Activated naive CD4-positive, alpha-beta T cell treated with anti-CD3 and anti-CD28 coated beads for 36 hours (primary cell): ENCODE measurements around the gene ZNF77. TPM values are rescaled to one million over a fixed set of nuclear protein-coding genes. Genes with fewer than 3 reads are reported as not detected.
"Not testable (repeated sequence)": the region's sequence is repeated elsewhere in the genome, so short reads cannot be mapped to it uniquely, and the experiment has no call there.

Source experiments
- CTCF ChIA-PET: fragments of 350-600 bp; sonication (Branson Sonifier 250); formaldehyde crosslinking; loops from one replicate; lab custom pipeline; 2021; ENCODE audit warnings: antibody characterized with exemption; lab: Charles Lee
- DNase-seq: peaks from one replicate; pipeline ENCODE4 v3.0.0-alpha.2; 2020
- H3K27ac Mint-ChIP-seq: one replicate; pipeline ENCODE4 v1.8.0; 2021; ENCODE audit warnings: mild to moderate bottlenecking, mixed read lengths
- H3K27me3 Mint-ChIP-seq: one replicate; pipeline ENCODE4 v1.8.0; 2021; ENCODE audit warnings: low read depth, mixed read lengths
- H3K36me3 Mint-ChIP-seq: one replicate; pipeline ENCODE4 v1.8.0; 2021; ENCODE audit warnings: low read depth, mixed read lengths
- H3K4me1 Mint-ChIP-seq: one replicate; pipeline ENCODE4 v1.8.0; 2021; ENCODE audit warnings: low read depth, mixed read lengths
- H3K4me3 Mint-ChIP-seq: one replicate; pipeline ENCODE4 v1.8.0; 2021; ENCODE audit warnings: mild to moderate bottlenecking, moderate library complexity, mixed read lengths
- H3K9me3 Mint-ChIP-seq: one replicate; pipeline ENCODE4 v1.8.0; 2021; ENCODE audit warnings: mixed read lengths
- intact Hi-C: fragments of 100-400 bp; cut with micrococcal nuclease; formaldehyde crosslinking; loops from one replicate; pipeline ENCODE4 v1.15.1; 2023
- total RNA-seq, 2 experiments: library from RNA; stranded (reverse); gene quantifications; one replicate each; pipeline ENCODE4 v1.2.3, GENCODE V29; 2021

ZNF77 gene
- total RNA-seq, 2 experiments from 2014 or later, result 3.7 to 3.9 TPM

- H3K4me1 Mint-ChIP-seq, result peaks cover 21% of the 10 kb centered on the region
- intact Hi-C loops, result loop anchor here (5.0 kb wide), 2 partner anchors 51 to 189 kb away; partner anchors contain the start of gene GNA11
- CTCF ChIA-PET, H3K4me3 Mint-ChIP-seq, H3K36me3 Mint-ChIP-seq, H3K9me3 Mint-ChIP-seq, H3K27me3 Mint-ChIP-seq, DNase-seq, H3K27ac Mint-ChIP-seq: not testable (repeated sequence)
Observed at GRCh38 chr19:2903326-2903725, 41.4 kb downstream of the ZNF77 start.

DNA sequence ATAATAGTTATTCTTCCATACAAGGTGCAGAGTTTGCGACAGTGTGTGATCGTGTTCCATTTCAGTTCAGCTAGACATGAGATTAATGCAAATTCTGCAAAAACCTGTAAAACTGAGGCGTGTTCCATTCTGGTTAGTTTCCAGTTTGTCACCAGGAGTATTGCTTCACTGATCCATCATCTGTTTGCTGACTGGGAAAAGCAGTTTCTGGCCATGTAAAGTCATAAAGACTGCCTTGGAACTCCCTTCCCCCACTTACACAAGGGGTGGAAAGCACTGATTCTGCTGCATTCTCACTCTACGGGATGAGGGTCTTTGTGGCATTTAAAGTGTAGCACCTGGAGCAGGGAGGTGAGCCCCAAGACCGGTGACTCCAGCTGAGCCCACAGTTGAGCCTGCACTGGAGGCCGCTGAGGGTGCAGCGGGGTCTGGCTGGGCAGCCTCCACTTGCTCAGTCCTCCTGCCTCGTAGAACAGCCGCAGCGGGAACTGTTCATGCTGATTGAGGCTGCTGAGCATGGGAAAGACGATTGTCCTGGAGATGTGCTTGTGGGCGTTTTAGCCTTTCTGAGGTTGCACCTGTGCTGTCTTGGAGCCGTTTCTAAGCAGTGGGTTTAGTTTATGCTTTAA, 42.1 kb downstream of the ZNF77 start:
- no peaks in the 10 kb centered on the region for H3K27me3 Mint-ChIP-seq
- no peak for DNase-seq
- H3K9me3 Mint-ChIP-seq, result peaks cover under 1% of the 10 kb centered on the region
- intact Hi-C loops, result loop anchor here (5.0 kb wide), 2 partner anchors 50 to 190 kb away; partner anchors contain the start of gene GNA11
- CTCF ChIA-PET, result interaction anchor here (1.1 kb wide), 1 partner anchor 83 kb away, joined by 3 read pairs; no protein-coding TSS in a partner anchor
- H3K27ac Mint-ChIP-seq, result no peak overlapping the region
- peaks cover 21% of the 10 kb centered on the region for H3K4me1 Mint-ChIP-seq
- peak overlapping the region; percentile 100 for H3K4me3 Mint-ChIP-seq
- H3K36me3 Mint-ChIP-seq, result peaks cover 2% of the 10 kb centered on the region

GRCh38 chr19:2900296-2901252, 44.2 kb downstream of the ZNF77 start, which contains the start of gene ZNF57:
Gene ZNF57, plus strand, starts transcription at chr19:2900928. Its CDS starts 118 bp downstream, at chr19:2901046.
- Mint-ChIP-seq H3K27ac (peak within 1 kb of the TSS; percentile 82), H3K9me3 (peaks cover 15% of the 10 kb centered on the region), H3K36me3 (peaks cover 2% of the 10 kb centered on the region), H3K4me3 (peak within 1 kb of the TSS; percentile 100), H3K27me3 (no peaks in the 10 kb centered on the region), H3K4me1 (peaks cover 15% of the 10 kb centered on the region)
- CTCF ChIA-PET, result interaction anchor here (0.6 to 1.3 kb wide), 2 partner anchors 14 to 55 kb away, joined by 3 to 4 read pairs; no protein-coding TSS in a partner anchor
- DNase-seq, result peak; percentile 99
- intact Hi-C loops, result loop anchor here (1.0 to 5.0 kb wide), 4 partner anchors 45 to 192 kb away; partner anchors contain the start of gene GNA11

DNA sequence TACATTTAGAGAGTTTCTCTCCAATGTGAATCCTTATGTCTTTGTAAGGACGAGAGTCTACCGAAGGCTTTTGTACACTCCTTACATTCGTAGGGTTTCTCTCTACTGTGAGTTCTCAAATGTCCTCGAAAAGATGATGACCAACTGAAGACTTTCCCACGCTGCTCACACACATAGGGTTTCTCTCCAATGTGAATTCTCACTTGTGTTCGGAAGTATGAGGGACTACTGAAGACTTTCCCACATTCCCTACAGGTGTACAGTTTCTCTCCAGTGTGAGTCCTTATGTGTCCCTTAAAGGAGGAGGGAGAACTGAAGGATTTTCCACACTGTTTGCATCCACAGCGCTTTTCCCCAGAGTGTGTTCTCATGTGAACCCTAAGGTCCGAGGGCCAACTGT, 48.1 kb downstream of the ZNF77 start:
- Mint-ChIP-seq H3K27me3 (no peaks in the 10 kb centered on the region), H3K4me3 (no peak overlapping the region), H3K9me3 (peaks cover 18% of the 10 kb centered on the region), H3K36me3 (peaks cover 4% of the 10 kb centered on the region), H3K27ac (no peak overlapping the region), H3K4me1 (peaks cover 4% of the 10 kb centered on the region)
- DNase-seq, result no peak
- intact Hi-C loops, result no loop called here
- CTCF ChIA-PET, result no interaction called here

DNA sequence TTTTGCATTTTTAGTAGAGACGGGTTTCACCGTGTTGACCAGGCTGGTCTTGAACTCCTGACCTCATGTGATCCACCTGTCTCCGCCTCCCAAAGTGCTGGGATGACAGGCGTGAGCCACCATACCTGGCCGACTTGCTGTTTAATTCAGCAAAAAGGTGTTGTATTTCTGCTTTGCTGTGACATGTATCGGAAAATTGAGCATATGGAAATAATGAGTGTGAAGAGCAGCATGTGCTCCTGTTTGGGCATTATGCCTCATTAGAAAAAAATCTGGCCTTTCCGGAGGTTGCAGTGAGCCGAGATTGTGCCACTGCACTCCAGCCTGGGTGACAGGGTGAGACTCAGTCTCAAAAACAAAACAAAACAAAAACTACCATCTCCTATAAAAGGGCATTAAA, 54.2 kb downstream of the ZNF77 start:
- H3K27ac Mint-ChIP-seq, DNase-seq, H3K9me3 Mint-ChIP-seq, intact Hi-C loops, H3K4me3 Mint-ChIP-seq, H3K36me3 Mint-ChIP-seq, H3K27me3 Mint-ChIP-seq: not testable (repeated sequence)
- CTCF ChIA-PET, result interaction anchor here (0.7 kb wide), 1 partner anchor 728 kb away, joined by 3 read pairs; no protein-coding TSS in a partner anchor
- H3K4me1 Mint-ChIP-seq, result peaks cover 18% of the 10 kb centered on the region

DNA sequence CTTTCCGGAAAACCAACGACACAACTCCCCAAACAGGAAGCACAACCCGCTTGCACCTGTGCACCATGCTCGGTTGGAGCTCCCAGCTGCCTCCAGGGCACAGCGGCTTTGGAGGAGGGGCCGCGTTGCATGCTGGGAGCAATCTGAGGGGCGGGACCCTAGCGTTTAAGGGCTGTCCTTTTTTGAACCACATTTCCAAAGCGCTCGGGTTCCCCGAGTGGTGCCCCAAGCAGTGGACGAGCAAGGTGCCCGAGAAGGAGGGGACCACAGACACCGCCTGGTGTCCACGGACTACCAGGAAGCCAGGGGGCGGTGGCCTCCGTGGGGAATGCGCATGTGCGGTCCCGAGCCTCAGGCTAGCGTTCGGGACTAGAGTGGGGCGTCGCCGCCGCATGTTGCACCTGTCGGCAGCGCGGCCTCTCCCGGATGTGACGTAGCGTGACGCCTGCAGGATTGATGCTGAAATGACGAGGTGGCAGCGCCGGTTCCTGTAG, 56.0 kb downstream of the ZNF77 start:
- Mint-ChIP-seq H3K9me3 (no peaks in the 10 kb centered on the region), H3K27ac (peak overlapping the region; percentile 80), H3K36me3 (peaks cover 1% of the 10 kb centered on the region), H3K27me3 (no peaks in the 10 kb centered on the region), H3K4me1 (peaks cover 18% of the 10 kb centered on the region), H3K4me3 (peak overlapping the region; percentile 63)
- intact Hi-C loops, result no loop called here
- DNase-seq, result peak; percentile 86
- CTCF ChIA-PET, result interaction anchor here (0.9 to 1.7 kb wide), 3 partner anchors 67 to 221 kb away, joined by 3 to 9 read pairs (median 3); partner anchors contain the start of gene THOP1

GRCh38 chr19:2887391-2887914, 57.3 kb downstream of the ZNF77 start:
- H3K27me3 Mint-ChIP-seq, result no peaks in the 10 kb centered on the region
- CTCF ChIA-PET, result interaction anchor here (0.6 to 1.7 kb wide), 17 partner anchors 8 to 289 kb away, joined by 3 to 9 read pairs (median 3); partner anchors contain the start of gene SGTA
- peak overlapping the region; percentile 50 for H3K27ac Mint-ChIP-seq
- peak overlapping the region; percentile 20 for H3K4me3 Mint-ChIP-seq
- peaks cover 18% of the 10 kb centered on the region for H3K4me1 Mint-ChIP-seq
- peaks cover 1% of the 10 kb centered on the region for H3K36me3 Mint-ChIP-seq
- H3K9me3 Mint-ChIP-seq, result no peaks in the 10 kb centered on the region
- peak; percentile 17 for DNase-seq
- intact Hi-C loops, result loop anchor here (2.0 kb wide), 1 partner anchor 63 kb away; no protein-coding TSS in a partner anchor

- intact Hi-C loops, result loop anchor here (2.0 kb wide), 1 partner anchor 65 kb away; no protein-coding TSS in a partner anchor
- H3K27ac Mint-ChIP-seq, result no peak overlapping the region
- CTCF ChIA-PET, result interaction anchor here (0.7 to 1.1 kb wide), 2 partner anchors 44 to 72 kb away, joined by 3 read pairs; no protein-coding TSS in a partner anchor
- H3K9me3 Mint-ChIP-seq, result no peaks in the 10 kb centered on the region
- H3K4me1 Mint-ChIP-seq, result peaks cover 18% of the 10 kb centered on the region
- no peak overlapping the region for H3K4me3 Mint-ChIP-seq
- H3K36me3 Mint-ChIP-seq, result peaks cover 1% of the 10 kb centered on the region
- no peaks in the 10 kb centered on the region for H3K27me3 Mint-ChIP-seq
- DNase-seq, result no peak
Observed at GRCh38 chr19:2885736-2886135, 59.0 kb downstream of the ZNF77 start.

- Mint-ChIP-seq H3K9me3 (peaks cover 4% of the 10 kb centered on the region), H3K27me3 (no peaks in the 10 kb centered on the region), H3K4me1 (peaks cover 10% of the 10 kb centered on the region), H3K36me3 (no peaks in the 10 kb centered on the region), H3K27ac (no peak overlapping the region), H3K4me3 (no peak overlapping the region)
- CTCF ChIA-PET, result interaction anchor here (0.6 to 0.7 kb wide), 2 partner anchors 134 to 189 kb away, joined by 4 to 7 read pairs; no protein-coding TSS in a partner anchor
- intact Hi-C loops, result no loop called here
- no peak for DNase-seq
Observed at GRCh38 chr19:2883686-2884439, 60.9 kb downstream of the ZNF77 start.
